ENCODE data around the gene ZNF234.

- TF ChIP-seq CTCF (IDR thresholded peaks at IDR 0.05) (no peak), REST (IDR thresholded peaks at IDR 0.05; ENCODE audit: low read depth, low read length) (no peak), MEF2A (IDR thresholded peaks at IDR 0.05; ENCODE audit: borderline replicate concordance, low read depth) (no peak), YY1 (IDR thresholded peaks at IDR 0.05; ENCODE audit: low read depth) (no peak)
These were observed 15.1 kb downstream of the ZNF234 start for GRCh38 chr19:44156475-44156874.
